Measurements from ENCODE around the gene ATG7.
"Not testable (repeated sequence)": the region's sequence is repeated elsewhere in the genome, so short reads cannot be mapped to it uniquely, and the experiment has no call there.

The ATG7 gene

DNA sequence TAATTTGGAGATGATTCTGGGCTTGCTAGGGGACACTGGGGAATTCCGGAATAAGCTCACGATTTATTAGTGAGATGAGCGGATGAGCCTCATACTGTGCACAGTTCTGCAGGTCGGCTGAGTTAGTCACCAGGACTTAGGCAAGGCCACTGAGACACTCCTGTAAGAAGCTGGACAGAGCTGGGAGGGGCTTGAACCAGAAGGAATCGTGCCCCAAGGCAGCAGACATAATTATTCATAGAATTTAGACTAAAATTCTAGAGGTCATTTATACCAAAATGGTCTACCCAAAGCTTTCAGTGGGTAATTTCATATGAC lies 250.2 kb downstream of the ATG7 start:
- H3K4me3 ChIP-seq (ENCODE audit: low read depth, low read length), result no peak overlapping the region
- no peak for DNase-seq (ENCODE audit: low read depth)
- TF ChIP-seq, protein P1, sequence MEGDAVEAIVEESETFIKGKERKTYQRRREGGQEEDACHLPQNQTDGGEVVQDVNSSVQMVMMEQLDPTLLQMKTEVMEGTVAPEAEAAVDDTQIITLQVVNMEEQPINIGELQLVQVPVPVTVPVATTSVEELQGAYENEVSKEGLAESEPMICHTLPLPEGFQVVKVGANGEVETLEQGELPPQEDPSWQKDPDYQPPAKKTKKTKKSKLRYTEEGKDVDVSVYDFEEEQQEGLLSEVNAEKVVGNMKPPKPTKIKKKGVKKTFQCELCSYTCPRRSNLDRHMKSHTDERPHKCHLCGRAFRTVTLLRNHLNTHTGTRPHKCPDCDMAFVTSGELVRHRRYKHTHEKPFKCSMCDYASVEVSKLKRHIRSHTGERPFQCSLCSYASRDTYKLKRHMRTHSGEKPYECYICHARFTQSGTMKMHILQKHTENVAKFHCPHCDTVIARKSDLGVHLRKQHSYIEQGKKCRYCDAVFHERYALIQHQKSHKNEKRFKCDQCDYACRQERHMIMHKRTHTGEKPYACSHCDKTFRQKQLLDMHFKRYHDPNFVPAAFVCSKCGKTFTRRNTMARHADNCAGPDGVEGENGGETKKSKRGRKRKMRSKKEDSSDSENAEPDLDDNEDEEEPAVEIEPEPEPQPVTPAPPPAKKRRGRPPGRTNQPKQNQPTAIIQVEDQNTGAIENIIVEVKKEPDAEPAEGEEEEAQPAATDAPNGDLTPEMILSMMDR (IDR thresholded peaks at IDR 0.05; ENCODE audit: control insufficient read depth, extremely low read depth, insufficient read depth), result no peak

DNA sequence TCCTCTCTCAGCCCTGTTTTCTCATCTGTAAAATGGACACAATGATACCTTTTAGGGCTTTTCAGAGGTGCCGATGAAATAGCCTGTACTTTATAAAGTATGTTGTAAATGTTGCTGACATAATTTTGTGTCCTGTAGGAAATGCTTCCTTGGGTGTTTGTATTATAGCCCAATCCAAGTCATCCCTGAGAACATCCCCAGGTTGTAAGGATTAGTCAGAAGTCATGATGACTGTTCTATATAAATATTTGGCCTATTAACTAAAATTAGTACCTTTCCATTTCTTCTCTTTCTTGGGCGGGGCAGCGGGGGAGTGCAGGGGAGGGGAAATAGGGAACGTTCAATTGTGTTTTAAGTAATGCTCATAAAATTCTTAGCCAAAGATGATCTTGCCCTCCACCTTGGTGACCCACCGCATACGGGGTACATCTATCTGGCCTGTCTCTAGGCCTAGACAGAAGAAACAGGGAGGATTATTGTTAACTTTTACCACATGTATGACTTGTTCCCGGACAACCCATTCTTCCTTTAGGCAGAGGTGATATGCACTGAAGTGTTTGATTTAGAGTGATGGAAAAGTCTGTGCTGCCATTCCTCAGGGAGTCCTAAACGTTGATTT lies 250.9 kb downstream of the ATG7 start:
- TF ChIP-seq, protein P1 (IDR thresholded peaks at IDR 0.05; ENCODE audit: control insufficient read depth, extremely low read depth, insufficient read depth), result no peak
- no peak overlapping the region for H3K4me3 ChIP-seq (ENCODE audit: low read depth, low read length)
- DNase-seq (ENCODE audit: low read depth), result no peak

DNA sequence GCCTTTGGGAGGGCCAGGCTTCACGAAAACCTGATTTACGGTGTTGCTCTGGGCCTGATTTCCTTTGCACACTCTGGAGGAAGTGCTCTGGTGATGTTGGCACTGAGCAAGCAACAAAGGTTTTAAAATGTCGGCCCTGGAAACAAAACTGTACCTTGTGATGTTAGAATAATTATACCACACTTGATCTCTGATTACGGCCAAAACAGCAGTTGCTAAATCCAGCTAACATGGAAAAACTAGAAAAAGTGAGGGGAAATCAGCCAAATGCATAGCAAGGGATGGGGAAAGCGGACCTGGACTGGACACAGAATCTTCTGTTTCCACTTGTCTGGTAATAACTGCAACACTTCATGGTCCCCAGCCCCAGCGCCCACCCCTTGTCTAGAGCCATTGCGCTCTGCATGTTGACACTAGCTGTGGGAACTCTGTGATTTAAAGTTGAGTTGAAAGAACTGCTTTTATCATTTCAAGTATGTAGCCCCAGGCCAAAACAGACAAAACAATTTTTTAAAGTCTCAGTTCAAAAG lies 251.4 kb downstream of the ATG7 start:
- no peak overlapping the region for H3K4me3 ChIP-seq (ENCODE audit: low read depth, low read length)
- TF ChIP-seq, protein P1 (IDR thresholded peaks at IDR 0.05; ENCODE audit: control insufficient read depth, extremely low read depth, insufficient read depth), result no peak
- no peak for DNase-seq (ENCODE audit: low read depth)

DNA sequence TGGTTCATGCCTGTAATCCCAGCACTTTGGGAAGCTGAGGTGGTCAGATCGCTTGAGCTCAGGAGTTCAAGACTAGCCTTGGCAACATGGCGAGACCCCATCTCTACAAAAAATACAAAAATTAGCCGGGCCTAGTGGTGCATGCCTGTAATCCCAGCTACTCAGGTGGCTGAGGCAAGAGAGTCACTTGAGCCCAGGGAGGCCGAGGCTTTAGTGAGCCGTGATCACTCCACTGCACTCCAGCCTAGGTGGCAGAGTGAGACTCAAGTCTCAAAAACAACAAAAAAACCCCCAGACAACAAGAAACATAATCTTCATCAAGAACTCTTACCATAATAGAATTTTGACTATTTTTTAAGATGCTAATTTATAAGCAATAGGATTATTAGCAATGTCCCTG lies 253.9 kb downstream of the ATG7 start:
- not testable (repeated sequence) for DNase-seq (ENCODE audit: low read depth); H3K4me3 ChIP-seq (ENCODE audit: low read depth, low read length)

DNA sequence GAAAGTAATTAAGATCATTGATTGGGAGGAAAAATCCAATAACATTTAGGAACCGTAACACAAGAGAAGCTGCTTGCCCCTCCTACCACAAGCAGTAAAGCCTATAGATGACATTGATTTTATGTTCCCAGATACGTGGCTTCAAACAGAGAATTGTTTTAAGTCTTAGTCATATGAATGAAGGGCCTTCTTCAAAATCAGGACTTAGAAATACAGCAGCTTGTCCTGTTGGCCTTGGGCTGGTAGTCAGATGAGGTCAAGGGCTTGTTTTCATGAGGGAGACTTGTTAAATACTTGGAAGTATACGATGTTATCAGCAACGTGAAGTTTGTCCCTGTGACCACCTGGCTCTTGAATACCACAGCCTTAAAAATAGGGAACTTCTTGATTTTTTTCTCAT lies 257.1 kb downstream of the ATG7 start:
- no peak overlapping the region for H3K4me3 ChIP-seq (ENCODE audit: low read depth, low read length)
- DNase-seq (ENCODE audit: low read depth), result no peak
- TF ChIP-seq, protein P1 (IDR thresholded peaks at IDR 0.05; ENCODE audit: control insufficient read depth, extremely low read depth, insufficient read depth), result no peak

DNA sequence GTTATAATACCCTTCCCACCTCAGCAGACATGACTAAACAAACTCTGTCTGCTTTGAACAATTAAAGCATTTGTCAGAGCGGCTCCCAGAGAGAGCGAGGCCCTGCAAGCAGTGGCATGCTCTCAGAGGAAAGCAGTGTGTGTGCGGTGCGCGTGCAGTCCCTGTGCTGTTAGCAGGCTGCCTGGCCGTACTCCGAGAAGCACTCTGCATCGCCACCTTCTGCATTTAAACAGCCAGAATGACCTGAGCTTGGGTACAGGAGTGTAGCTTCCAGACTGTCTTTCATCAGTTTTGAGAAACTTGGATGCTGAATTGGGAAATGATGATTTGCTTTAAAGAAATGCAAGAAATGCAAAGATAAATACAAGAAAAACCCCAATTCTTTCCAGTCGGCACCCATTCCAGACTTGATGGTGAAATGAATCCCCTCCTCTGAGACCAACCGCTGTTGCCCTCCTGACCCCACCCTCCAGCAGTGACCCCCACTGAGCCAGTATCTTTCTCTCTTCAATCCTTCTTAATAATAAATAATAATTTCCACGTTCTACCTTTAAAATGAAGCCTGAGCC lies 258.0 kb downstream of the ATG7 start:
- DNase-seq (ENCODE audit: low read depth), result no peak
- TF ChIP-seq, protein P1 (IDR thresholded peaks at IDR 0.05; ENCODE audit: control insufficient read depth, extremely low read depth, insufficient read depth), result no peak
- no peak overlapping the region for H3K4me3 ChIP-seq (ENCODE audit: low read depth, low read length)

DNA sequence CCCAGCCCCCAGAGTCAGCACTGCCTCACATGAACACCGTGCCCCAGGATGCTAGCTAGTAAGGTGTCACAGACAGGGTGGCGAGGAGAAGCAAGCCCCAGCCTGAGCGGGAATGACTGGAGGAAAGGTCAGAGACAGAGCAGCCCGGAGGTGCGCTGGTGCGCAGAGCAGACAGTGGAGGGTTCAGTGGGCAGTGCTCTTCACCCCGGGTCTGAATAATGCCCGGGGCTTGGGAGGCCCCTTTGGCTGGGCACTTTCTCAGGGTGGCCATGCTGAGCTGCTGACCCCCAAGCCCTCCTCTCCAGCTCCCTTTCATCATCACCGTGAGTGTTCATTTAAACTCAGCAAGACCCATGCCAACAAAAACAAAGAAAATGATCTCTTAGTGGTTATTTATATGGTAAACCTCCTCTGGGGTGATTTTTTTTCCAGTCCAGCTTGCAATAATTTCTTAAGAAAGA lies 260.8 kb downstream of the ATG7 start:
- no peak overlapping the region for H3K4me3 ChIP-seq (ENCODE audit: low read depth, low read length)
- DNase-seq (ENCODE audit: low read depth), result no peak
- TF ChIP-seq, protein P1 (IDR thresholded peaks at IDR 0.05; ENCODE audit: control insufficient read depth, extremely low read depth, insufficient read depth), result no peak
